ENCODE data around the gene PCA3. TPM values are rescaled to one million over a fixed set of nuclear protein-coding genes. Genes with fewer than 3 reads are reported as not detected.

Gene PCA3
- total RNA-seq, 1 experiment from 2014 or later, result not detected

DNA sequence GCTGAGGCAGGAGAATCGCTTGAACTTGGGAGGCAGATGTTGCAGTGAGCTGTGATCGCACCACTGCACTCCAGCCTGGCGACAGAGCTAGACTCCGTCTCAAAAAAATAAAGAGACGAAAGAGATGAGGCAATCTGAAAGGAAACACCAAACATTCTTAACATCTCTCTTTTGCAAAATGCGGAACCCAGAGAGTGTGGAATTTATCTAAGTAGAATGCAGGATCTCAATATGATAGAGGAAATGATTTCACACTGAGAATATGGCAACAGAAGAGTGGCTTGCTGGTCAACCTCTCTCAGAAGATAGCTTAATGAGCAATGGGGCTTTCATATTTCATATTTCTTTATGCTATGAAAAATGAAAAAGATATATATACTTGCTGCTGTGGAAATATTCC is 33.4 kb upstream of the PCA3 start:
- Histone ChIP-seq H3K36me3 (ENCODE audit: control insufficient read depth, insufficient read depth, low read length) (no peaks in the 10 kb centered on the region), H3K4me1 (ENCODE audit: control insufficient read depth, insufficient read depth, low read length) (no peaks in the 10 kb centered on the region), H3K27me3 (ENCODE audit: control insufficient read depth, insufficient read depth, low read length) (no peaks in the 10 kb centered on the region), H3K9me3 (ENCODE audit: control insufficient read depth, insufficient read depth, low read depth, low read length) (no peaks in the 10 kb centered on the region), H3K4me3 (ENCODE audit: low read depth in 2 of 2, low read length in 2 of 2) (no peak overlapping the region), H3K27ac (ENCODE audit: low read length) (no peak overlapping the region)
- ChIA-PET CTCF (no interaction called here), POLR2A (no interaction called here)
- intact Hi-C loops (cut with micrococcal nuclease; ENCODE audit: unreplicated experiment) (no loop called here), in situ Hi-C loops (cut with HindIII; ENCODE audit: low pct_unique_long_range_greater_than_20kb, low sequenced_read_pairs) (no loop called here)
- TF ChIP-seq POLR2AphosphoS5 (IDR thresholded peaks at IDR 0.05; ENCODE audit: low read depth, low read length) (no peak), SIN3A (IDR thresholded peaks at IDR 0.05; ENCODE audit: borderline replicate concordance, insufficient read depth, low read depth, low read length) (no peak), TCF7L2 (IDR thresholded peaks at IDR 0.05; ENCODE audit: low read depth, low read length) (no peak)
- TF ChIP-seq, protein P1, sequence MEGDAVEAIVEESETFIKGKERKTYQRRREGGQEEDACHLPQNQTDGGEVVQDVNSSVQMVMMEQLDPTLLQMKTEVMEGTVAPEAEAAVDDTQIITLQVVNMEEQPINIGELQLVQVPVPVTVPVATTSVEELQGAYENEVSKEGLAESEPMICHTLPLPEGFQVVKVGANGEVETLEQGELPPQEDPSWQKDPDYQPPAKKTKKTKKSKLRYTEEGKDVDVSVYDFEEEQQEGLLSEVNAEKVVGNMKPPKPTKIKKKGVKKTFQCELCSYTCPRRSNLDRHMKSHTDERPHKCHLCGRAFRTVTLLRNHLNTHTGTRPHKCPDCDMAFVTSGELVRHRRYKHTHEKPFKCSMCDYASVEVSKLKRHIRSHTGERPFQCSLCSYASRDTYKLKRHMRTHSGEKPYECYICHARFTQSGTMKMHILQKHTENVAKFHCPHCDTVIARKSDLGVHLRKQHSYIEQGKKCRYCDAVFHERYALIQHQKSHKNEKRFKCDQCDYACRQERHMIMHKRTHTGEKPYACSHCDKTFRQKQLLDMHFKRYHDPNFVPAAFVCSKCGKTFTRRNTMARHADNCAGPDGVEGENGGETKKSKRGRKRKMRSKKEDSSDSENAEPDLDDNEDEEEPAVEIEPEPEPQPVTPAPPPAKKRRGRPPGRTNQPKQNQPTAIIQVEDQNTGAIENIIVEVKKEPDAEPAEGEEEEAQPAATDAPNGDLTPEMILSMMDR (IDR thresholded peaks at IDR 0.05), result no peak
- TF ChIP-seq, protein P2, sequence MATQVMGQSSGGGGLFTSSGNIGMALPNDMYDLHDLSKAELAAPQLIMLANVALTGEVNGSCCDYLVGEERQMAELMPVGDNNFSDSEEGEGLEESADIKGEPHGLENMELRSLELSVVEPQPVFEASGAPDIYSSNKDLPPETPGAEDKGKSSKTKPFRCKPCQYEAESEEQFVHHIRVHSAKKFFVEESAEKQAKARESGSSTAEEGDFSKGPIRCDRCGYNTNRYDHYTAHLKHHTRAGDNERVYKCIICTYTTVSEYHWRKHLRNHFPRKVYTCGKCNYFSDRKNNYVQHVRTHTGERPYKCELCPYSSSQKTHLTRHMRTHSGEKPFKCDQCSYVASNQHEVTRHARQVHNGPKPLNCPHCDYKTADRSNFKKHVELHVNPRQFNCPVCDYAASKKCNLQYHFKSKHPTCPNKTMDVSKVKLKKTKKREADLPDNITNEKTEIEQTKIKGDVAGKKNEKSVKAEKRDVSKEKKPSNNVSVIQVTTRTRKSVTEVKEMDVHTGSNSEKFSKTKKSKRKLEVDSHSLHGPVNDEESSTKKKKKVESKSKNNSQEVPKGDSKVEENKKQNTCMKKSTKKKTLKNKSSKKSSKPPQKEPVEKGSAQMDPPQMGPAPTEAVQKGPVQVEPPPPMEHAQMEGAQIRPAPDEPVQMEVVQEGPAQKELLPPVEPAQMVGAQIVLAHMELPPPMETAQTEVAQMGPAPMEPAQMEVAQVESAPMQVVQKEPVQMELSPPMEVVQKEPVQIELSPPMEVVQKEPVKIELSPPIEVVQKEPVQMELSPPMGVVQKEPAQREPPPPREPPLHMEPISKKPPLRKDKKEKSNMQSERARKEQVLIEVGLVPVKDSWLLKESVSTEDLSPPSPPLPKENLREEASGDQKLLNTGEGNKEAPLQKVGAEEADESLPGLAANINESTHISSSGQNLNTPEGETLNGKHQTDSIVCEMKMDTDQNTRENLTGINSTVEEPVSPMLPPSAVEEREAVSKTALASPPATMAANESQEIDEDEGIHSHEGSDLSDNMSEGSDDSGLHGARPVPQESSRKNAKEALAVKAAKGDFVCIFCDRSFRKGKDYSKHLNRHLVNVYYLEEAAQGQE (IDR thresholded peaks at IDR 0.05; ENCODE audit: insufficient read depth in 1 of 2, low read depth in 2 of 2, low read length in 1 of 2), result no peak
- BruUV-seq (replicated peaks), result no TSS peak
- ATAC-seq, result no peak
- DNase-seq (ENCODE audit: low read depth, low spot score), result no peak

DNA sequence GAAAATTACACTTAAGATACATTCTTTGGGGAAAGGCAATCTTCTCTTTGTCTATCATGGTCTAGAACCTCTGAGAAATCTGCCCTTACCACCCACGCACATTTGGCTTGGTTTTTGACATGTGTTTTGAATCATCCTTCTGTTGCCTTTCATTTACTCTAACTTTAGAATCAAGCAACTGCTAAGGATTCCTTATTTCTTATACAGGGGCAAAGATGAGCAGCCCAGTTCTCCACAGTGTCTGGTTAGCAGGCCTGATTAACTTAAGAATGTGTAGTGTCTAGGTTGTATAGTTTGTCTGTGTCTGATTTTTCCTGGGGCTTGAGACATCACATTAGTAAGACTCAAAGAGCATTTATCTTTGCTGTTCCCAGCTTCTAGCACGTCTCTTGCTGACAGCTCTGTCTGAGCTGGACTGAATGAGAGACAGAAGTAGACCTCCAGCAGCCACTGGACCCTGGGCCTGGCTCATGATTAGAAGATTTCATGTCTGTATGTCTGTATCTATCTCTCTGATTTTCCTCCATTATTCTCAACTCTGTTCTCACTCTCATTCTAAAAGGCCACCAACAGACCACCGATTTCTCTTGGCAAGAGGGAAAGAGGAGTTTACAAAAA is 31.8 kb upstream of the PCA3 start:
- in situ Hi-C loops (cut with HindIII; ENCODE audit: low pct_unique_long_range_greater_than_20kb, low sequenced_read_pairs), result no loop called here
- H3K27ac ChIP-seq (ENCODE audit: low read length), result no peak overlapping the region
- POLR2A ChIA-PET, result no interaction called here
- H3K4me3 ChIP-seq (ENCODE audit: low read depth in 2 of 2, low read length in 2 of 2), result no peak overlapping the region
- DNase-seq (ENCODE audit: low read depth, low spot score), result no peak
- no peaks in the 10 kb centered on the region for H3K4me1 ChIP-seq (ENCODE audit: control insufficient read depth, insufficient read depth, low read length)
- CTCF ChIA-PET, result no interaction called here
- no peaks in the 10 kb centered on the region for H3K9me3 ChIP-seq (ENCODE audit: control insufficient read depth, insufficient read depth, low read depth, low read length)
- H3K36me3 ChIP-seq (ENCODE audit: control insufficient read depth, insufficient read depth, low read length), result no peaks in the 10 kb centered on the region
- no peak for TF ChIP-seq TCF7L2 (IDR thresholded peaks at IDR 0.05; ENCODE audit: low read depth, low read length)
- intact Hi-C loops (cut with micrococcal nuclease; ENCODE audit: unreplicated experiment), result no loop called here
- BruUV-seq (replicated peaks), result no TSS peak
- ATAC-seq, result no peak
- no peaks in the 10 kb centered on the region for H3K27me3 ChIP-seq (ENCODE audit: control insufficient read depth, insufficient read depth, low read length)

DNA sequence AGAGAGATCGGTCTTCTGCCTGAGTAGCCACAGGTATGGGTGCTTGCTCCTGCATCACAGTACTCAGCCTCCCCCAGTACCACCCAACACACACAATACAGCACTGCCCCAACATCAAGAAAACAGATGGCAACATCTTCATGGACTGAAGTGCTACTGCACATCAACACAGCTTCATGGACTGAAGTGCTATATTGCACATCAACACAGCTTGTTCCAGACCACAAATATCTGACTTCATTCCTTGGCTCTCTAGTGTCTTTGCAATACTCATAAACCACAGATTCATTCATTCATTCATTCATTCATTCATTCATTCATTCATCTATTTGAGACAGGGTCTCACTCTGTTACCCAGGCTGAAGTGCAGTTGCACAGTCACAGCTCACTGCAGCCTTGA is 31.1 kb upstream of the PCA3 start:
- BruUV-seq (replicated peaks), result no TSS peak
- no peak for ATAC-seq
- intact Hi-C loops (cut with micrococcal nuclease; ENCODE audit: unreplicated experiment), result no loop called here
- Histone ChIP-seq H3K27ac (ENCODE audit: low read length) (no peak overlapping the region), H3K4me1 (ENCODE audit: control insufficient read depth, insufficient read depth, low read length) (no peaks in the 10 kb centered on the region), H3K27me3 (ENCODE audit: control insufficient read depth, insufficient read depth, low read length) (no peaks in the 10 kb centered on the region), H3K4me3 (ENCODE audit: low read depth in 2 of 2, low read length in 2 of 2) (no peak overlapping the region), H3K9me3 (ENCODE audit: control insufficient read depth, insufficient read depth, low read depth, low read length) (no peaks in the 10 kb centered on the region), H3K36me3 (ENCODE audit: control insufficient read depth, insufficient read depth, low read length) (no peaks in the 10 kb centered on the region)
- in situ Hi-C loops (cut with HindIII; ENCODE audit: low pct_unique_long_range_greater_than_20kb, low sequenced_read_pairs), result no loop called here
- ChIA-PET CTCF (no interaction called here), POLR2A (no interaction called here)
- TF ChIP-seq, protein P2 (IDR thresholded peaks at IDR 0.05; ENCODE audit: insufficient read depth in 1 of 2, low read depth in 2 of 2, low read length in 1 of 2), result no peak
- TF ChIP-seq SIN3A (IDR thresholded peaks at IDR 0.05; ENCODE audit: borderline replicate concordance, insufficient read depth, low read depth, low read length) (no peak), POLR2AphosphoS5 (IDR thresholded peaks at IDR 0.05; ENCODE audit: low read depth, low read length) (no peak), TCF7L2 (IDR thresholded peaks at IDR 0.05; ENCODE audit: low read depth, low read length) (no peak)
- TF ChIP-seq, protein P1 (IDR thresholded peaks at IDR 0.05), result no peak
- no peak for DNase-seq (ENCODE audit: low read depth, low spot score)

Data from Panc1 (cell line).